Calu3 (cell line): Measurements from ENCODE around the gene WNT6. TPM values are rescaled to one million over a fixed set of nuclear protein-coding genes. Genes with fewer than 3 reads are reported as not detected.

Experiments
- BruUV-seq: library from RNA; stranded (reverse); fragments of 400-500 nt; replicated peaks from 2 replicates; lab custom pipeline; 2021; lab: Mats Ljungman, UMichigan
- CTCF ChIA-PET: fragments of 300-600 bp; sonication (Branson Sonifier 250); formaldehyde crosslinking; loops from one replicate; lab custom pipeline; 2022; ENCODE audit warnings: antibody characterized with exemption; lab: Charles Lee
- DNase-seq: peaks from one replicate; pipeline ENCODE4 v3.0.0; 2022
- H3K27ac Mint-ChIP-seq: one replicate; pipeline ENCODE4 v1.8.0; 2022; ENCODE audit warnings: mixed read lengths; ENCODE audit not compliant: unreplicated experiment
- H3K27me3 Mint-ChIP-seq: one replicate; pipeline ENCODE4 v1.8.0; 2022; ENCODE audit warnings: mixed read lengths; ENCODE audit not compliant: unreplicated experiment
- H3K36me3 Mint-ChIP-seq: one replicate; pipeline ENCODE4 v1.8.0; 2022; ENCODE audit warnings: mild to moderate bottlenecking, moderate library complexity, mixed read lengths; ENCODE audit not compliant: insufficient read depth, unreplicated experiment
- H3K4me1 Mint-ChIP-seq: one replicate; pipeline ENCODE4 v1.8.0; 2022; ENCODE audit warnings: mild to moderate bottlenecking, low read depth, mixed read lengths; ENCODE audit not compliant: unreplicated experiment
- H3K4me3 Mint-ChIP-seq: one replicate; pipeline ENCODE4 v1.8.0; 2022; ENCODE audit warnings: mild to moderate bottlenecking, low read depth, moderate library complexity, mixed read lengths; ENCODE audit not compliant: unreplicated experiment
- H3K9me3 Mint-ChIP-seq: one replicate; pipeline ENCODE4 v1.8.0; 2022; ENCODE audit warnings: low read depth, mixed read lengths; ENCODE audit not compliant: unreplicated experiment
- intact Hi-C: fragments of 100-400 bp; cut with micrococcal nuclease; formaldehyde crosslinking; loops from one replicate; pipeline ENCODE4 v1.10.0; 2022; ENCODE audit not compliant: unreplicated experiment
- total RNA-seq: library from RNA; stranded (reverse); gene quantifications from 2 replicates; pipeline ENCODE4 v1.2.3, GENCODE V29; 2022
- TF ChIP-seq, protein P1 (sequence below): fragments of 200-600 bp; IDR thresholded peaks from one replicate; pipeline ENCODE4 v1.8.0; 2022; ENCODE audit warnings: antibody characterized with exemption; ENCODE audit not compliant: unreplicated experiment

Gene WNT6
- total RNA-seq, 1 experiment from 2014 or later = not detected

DNA sequence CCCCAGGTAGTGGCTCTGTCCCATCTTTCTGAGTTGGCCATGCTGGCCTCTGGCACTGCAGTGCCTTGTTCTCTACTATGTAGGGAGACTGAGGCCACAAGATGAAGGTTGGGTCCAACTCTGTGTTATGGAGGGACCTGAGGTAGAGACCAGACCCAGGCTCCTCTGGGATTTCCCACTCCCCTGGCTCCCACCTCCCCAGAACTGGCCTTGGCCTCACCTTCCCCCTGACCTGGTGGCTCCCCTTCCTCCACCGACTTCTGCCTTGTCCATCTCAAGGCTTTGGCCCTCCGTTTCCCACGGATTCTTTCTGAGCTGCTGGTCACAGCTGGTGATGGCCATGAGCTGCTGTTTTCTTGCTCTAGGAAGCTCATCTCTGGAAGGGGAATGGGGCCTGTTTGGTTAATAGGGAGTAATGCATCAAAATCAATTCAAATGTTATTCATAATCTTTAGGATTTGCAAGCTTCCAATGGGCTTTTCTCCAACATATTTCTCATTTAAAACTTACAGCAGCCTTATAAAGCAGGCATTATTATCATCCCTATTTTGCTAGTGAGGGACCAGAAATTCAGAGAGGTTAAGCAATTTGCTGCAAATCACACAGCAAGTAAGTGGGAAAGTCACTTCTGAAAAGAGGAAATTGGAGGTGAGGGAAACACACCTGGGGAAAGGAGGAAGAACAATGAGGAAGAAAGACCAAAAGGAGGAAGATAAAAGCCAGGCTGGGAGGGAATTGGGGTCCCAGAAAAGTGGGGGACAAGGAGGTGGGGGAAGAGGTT is 28.9 kb upstream of the WNT6 start:
- TF ChIP-seq, protein P1, sequence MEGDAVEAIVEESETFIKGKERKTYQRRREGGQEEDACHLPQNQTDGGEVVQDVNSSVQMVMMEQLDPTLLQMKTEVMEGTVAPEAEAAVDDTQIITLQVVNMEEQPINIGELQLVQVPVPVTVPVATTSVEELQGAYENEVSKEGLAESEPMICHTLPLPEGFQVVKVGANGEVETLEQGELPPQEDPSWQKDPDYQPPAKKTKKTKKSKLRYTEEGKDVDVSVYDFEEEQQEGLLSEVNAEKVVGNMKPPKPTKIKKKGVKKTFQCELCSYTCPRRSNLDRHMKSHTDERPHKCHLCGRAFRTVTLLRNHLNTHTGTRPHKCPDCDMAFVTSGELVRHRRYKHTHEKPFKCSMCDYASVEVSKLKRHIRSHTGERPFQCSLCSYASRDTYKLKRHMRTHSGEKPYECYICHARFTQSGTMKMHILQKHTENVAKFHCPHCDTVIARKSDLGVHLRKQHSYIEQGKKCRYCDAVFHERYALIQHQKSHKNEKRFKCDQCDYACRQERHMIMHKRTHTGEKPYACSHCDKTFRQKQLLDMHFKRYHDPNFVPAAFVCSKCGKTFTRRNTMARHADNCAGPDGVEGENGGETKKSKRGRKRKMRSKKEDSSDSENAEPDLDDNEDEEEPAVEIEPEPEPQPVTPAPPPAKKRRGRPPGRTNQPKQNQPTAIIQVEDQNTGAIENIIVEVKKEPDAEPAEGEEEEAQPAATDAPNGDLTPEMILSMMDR = no peak
- H3K9me3 Mint-ChIP-seq = no peaks in the 10 kb centered on the region
- BruUV-seq = no TSS peak
- peaks cover 22% of the 10 kb centered on the region for H3K4me1 Mint-ChIP-seq
- peaks cover 73% of the 10 kb centered on the region for H3K27me3 Mint-ChIP-seq
- H3K36me3 Mint-ChIP-seq = no peaks in the 10 kb centered on the region
- H3K4me3 Mint-ChIP-seq = no peak overlapping the region
- intact Hi-C loops = no loop called here
- no peak for DNase-seq
- no peak overlapping the region for H3K27ac Mint-ChIP-seq
- CTCF ChIA-PET = no interaction called here

DNA sequence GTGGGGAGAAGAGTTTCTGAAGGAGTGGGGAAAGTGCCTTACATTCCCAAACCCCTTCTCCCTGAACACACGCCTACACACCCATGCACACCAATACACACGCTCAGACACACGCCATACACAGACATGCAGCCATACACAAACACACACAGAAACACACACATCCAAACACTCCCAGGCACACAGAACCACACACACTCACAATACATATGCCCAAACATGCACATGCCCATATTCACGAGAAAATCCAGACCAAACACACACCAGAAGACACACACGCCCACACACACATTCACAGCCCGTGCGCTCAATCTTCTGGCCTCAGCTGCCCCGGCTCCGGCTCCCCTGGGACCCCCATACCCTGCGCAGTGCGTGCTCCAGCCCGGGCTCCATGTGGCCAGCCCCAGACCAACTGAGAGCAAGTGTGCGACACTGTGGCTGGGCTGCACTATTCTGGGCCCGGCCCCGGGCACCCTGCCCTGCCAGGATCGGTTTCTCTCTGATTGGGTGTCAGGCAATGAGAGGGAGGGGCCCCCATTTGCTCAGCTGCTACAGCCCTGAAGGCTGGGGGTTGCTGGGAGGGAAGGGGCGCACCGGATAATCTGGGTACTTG is 28.1 kb upstream of the WNT6 start, which contains the start of gene PRKAG3:
PRKAG3 (minus strand) TSS at position 426 of the 613 bp plus-strand sequence.
- no peaks in the 10 kb centered on the region for H3K36me3 Mint-ChIP-seq
- no peak for DNase-seq
- BruUV-seq = no TSS peak
- H3K9me3 Mint-ChIP-seq = no peaks in the 10 kb centered on the region
- intact Hi-C loops = no loop called here
- H3K27ac Mint-ChIP-seq = no peak within 1 kb of the TSS
- peaks cover 71% of the 10 kb centered on the region for H3K27me3 Mint-ChIP-seq
- TF ChIP-seq, protein P1 = no peak
- no peak within 1 kb of the TSS for H3K4me3 Mint-ChIP-seq
- CTCF ChIA-PET = no interaction called here
- H3K4me1 Mint-ChIP-seq = peaks cover 22% of the 10 kb centered on the region

DNA sequence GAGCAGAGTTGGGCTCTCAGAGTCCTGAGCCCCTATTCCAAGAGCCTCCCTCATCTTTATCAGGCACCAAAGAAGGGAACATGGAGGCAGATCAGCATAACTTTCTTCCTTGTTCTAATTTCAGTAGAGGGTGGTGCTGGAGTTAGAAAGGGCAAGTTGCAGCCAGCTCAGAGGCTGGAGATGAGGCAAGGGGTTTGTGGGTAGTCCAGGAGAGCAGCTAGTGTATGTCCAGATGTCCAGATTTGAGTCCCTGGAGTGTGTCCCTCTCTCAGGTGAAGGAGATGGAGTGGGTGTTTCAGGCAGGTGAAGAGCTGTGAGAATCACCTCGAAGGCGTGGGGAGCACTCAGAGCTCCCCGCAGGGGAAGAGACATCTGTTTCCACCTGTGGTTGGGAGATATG is 27.5 kb upstream of the WNT6 start:
- TF ChIP-seq, protein P1 = no peak
- Mint-ChIP-seq H3K27me3 (peaks cover 65% of the 10 kb centered on the region), H3K9me3 (no peaks in the 10 kb centered on the region), H3K27ac (no peak overlapping the region), H3K4me3 (no peak overlapping the region), H3K4me1 (peaks cover 22% of the 10 kb centered on the region), H3K36me3 (no peaks in the 10 kb centered on the region)
- CTCF ChIA-PET = no interaction called here
- intact Hi-C loops = no loop called here
- no peak for DNase-seq
- no TSS peak for BruUV-seq

DNA sequence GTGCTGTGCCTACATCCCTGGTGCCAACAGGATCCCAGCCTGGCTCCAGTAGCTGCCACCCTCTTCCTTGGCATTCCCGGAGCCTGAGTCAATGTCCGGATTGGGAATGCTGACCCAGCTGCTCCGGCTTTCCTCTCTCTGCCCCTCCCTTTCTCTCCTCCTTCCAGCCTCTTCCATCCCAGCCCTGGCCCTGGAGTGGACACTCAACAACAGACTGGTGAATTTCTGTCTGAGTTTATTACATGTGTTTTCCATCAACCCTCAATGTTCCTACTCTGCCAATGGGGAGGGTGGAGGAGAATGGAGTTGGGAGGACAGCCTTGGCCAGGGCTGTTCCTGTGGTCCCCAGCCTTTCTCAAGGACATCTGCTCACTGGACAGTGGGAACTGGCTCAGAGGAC is 27.1 kb upstream of the WNT6 start:
- no peaks in the 10 kb centered on the region for H3K9me3 Mint-ChIP-seq
- CTCF ChIA-PET = no interaction called here
- no peak for DNase-seq
- H3K36me3 Mint-ChIP-seq = no peaks in the 10 kb centered on the region
- H3K27ac Mint-ChIP-seq = no peak overlapping the region
- TF ChIP-seq, protein P1 = no peak
- no peak overlapping the region for H3K4me3 Mint-ChIP-seq
- BruUV-seq = no TSS peak
- H3K4me1 Mint-ChIP-seq = peaks cover 22% of the 10 kb centered on the region
- H3K27me3 Mint-ChIP-seq = peaks cover 61% of the 10 kb centered on the region
- intact Hi-C loops = no loop called here
